WERI-Rb-1 (cell line): ENCODE results near the gene OR2F1.

ENCODE experiments used
- DNase-seq: peaks from one replicate; pipeline ENCODE4 v3.0.0-alpha.2; 2020
- H3K27ac ChIP-seq: fragments of 250-450 bp; sonication (Bioruptor Pico); 2 replicates; pipeline ENCODE4 v1.5.1; 2020; ENCODE audit warnings: mild to moderate bottlenecking, moderate library complexity
- H3K27me3 ChIP-seq: fragments of 250-450 bp; sonication (Bioruptor Pico); 2 replicates; pipeline ENCODE4 v1.5.1; 2021; ENCODE audit warnings: mild to moderate bottlenecking, low read depth, moderate library complexity; ENCODE audit not compliant: insufficient read depth, severe bottlenecking
- H3K36me3 ChIP-seq: fragments of 250-450 bp; sonication (Bioruptor Pico); 2 replicates; pipeline ENCODE4 v1.5.1; 2020; ENCODE audit warnings: mild to moderate bottlenecking, moderate library complexity
- H3K4me3 ChIP-seq: 2 replicates; pipeline ENCODE4 v1.5.1; 2011; ENCODE audit warnings: low read depth, mild to moderate bottlenecking, control low read depth, low read length
- H3K9me3 ChIP-seq: fragments of 250-450 bp; sonication (Bioruptor Pico); 2 replicates; pipeline ENCODE4 v1.5.1; 2021; ENCODE audit warnings: mild to moderate bottlenecking, moderate library complexity; ENCODE audit not compliant: severe bottlenecking
- TF ChIP-seq, protein P1 (sequence below): IDR thresholded peaks from 2 replicates; pipeline ENCODE4 v1.5.1; 2011; ENCODE audit warnings: low read depth, mild to moderate bottlenecking, control low read depth, inconsistent platforms, low read length

The OR2F1 gene

GRCh38 chr7:143947111-143947510 lies 7.5 kb upstream of the OR2F1 start:
- H3K36me3 ChIP-seq, result no peaks in the 10 kb centered on the region
- H3K9me3 ChIP-seq, result no peaks in the 10 kb centered on the region
- TF ChIP-seq, protein P1, sequence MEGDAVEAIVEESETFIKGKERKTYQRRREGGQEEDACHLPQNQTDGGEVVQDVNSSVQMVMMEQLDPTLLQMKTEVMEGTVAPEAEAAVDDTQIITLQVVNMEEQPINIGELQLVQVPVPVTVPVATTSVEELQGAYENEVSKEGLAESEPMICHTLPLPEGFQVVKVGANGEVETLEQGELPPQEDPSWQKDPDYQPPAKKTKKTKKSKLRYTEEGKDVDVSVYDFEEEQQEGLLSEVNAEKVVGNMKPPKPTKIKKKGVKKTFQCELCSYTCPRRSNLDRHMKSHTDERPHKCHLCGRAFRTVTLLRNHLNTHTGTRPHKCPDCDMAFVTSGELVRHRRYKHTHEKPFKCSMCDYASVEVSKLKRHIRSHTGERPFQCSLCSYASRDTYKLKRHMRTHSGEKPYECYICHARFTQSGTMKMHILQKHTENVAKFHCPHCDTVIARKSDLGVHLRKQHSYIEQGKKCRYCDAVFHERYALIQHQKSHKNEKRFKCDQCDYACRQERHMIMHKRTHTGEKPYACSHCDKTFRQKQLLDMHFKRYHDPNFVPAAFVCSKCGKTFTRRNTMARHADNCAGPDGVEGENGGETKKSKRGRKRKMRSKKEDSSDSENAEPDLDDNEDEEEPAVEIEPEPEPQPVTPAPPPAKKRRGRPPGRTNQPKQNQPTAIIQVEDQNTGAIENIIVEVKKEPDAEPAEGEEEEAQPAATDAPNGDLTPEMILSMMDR, result no peak
- DNase-seq, result no peak
- no peaks in the 10 kb centered on the region for H3K27me3 ChIP-seq
- no peak overlapping the region for H3K4me3 ChIP-seq
- H3K27ac ChIP-seq, result no peak overlapping the region

GRCh38 chr7:143948733-143949132 lies 5.9 kb upstream of the OR2F1 start:
- Histone ChIP-seq H3K27me3 (no peaks in the 10 kb centered on the region), H3K36me3 (no peaks in the 10 kb centered on the region), H3K9me3 (no peaks in the 10 kb centered on the region), H3K4me3 (no peak overlapping the region), H3K27ac (no peak overlapping the region)
- DNase-seq, result no peak
- TF ChIP-seq, protein P1, result no peak

DNA sequence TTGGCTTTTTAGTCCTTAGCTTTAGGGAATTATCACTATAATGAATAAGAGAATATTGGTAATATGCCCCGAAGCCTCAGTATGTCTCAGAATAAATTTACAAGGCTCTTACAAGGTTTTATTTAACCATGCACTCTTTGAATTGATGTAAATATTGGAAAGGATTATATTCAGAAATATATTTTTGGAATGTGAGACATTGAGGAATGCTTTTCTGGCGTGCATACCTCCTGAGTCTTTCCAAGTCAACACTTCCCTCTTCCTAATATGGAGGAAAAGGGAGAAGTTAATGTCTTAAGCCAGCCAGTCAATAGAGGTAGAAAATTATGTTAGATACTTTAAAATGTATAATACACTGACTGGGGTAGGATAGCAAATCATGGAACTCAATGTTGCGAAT lies 1.2 kb upstream of the OR2F1 start:
- Histone ChIP-seq H3K4me3 (no peak overlapping the region), H3K36me3 (no peaks in the 10 kb centered on the region), H3K27ac (no peak overlapping the region), H3K9me3 (no peaks in the 10 kb centered on the region), H3K27me3 (no peaks in the 10 kb centered on the region)
- TF ChIP-seq, protein P1, result no peak
- DNase-seq, result no peak

- H3K27ac ChIP-seq, result no peak overlapping the region
- no peak for DNase-seq
- TF ChIP-seq, protein P1, result no peak
- H3K4me3 ChIP-seq, result no peak overlapping the region
- no peaks in the 10 kb centered on the region for H3K36me3 ChIP-seq
- H3K9me3 ChIP-seq, result no peaks in the 10 kb centered on the region
- no peaks in the 10 kb centered on the region for H3K27me3 ChIP-seq
These were observed 509 bp upstream of the OR2F1 start for GRCh38 chr7:143954135-143954534.

GRCh38 chr7:143958781-143959180 lies 4.1 kb downstream of the OR2F1 start:
- Histone ChIP-seq H3K36me3 (no peaks in the 10 kb centered on the region), H3K9me3 (no peaks in the 10 kb centered on the region), H3K27ac (no peak overlapping the region), H3K27me3 (no peaks in the 10 kb centered on the region), H3K4me3 (no peak overlapping the region)
- TF ChIP-seq, protein P1, result no peak
- no peak for DNase-seq

DNA sequence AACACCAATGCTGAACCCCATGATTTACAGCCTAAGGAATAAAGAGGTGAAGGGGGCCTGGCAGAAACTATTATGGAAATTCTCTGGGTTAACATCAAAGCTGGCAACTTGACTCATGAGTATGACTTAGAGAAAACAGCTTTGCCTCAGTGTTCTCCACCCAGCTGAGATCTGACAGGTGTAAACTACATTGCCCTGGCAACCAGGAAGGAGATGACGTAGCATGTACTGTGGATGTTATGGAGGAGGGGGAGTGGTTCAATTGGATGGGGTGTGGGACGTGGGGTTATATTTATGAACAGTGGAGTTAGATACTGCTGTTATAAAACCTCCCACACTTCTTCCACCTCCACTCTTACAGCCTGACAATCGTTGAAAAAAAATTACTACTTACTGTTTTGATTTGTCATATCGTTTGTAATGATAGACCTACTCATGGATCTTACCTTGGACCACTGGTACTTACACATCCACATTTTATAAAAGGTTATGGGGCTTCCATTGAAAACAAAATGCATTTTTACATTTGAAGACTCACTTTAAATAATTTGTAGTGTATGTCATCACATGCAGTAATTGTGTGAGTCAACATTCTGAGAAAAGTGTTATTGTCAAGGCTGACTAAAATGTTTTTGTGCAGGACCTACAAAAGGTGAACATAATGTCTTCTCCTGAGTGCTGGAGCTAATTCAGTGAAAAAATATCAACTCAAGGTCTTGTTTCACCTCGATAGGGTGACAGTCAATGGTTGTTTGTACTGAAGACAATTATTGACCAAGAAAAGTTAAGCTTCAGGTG lies 6.4 kb downstream of the OR2F1 start:
- Histone ChIP-seq H3K27me3 (no peaks in the 10 kb centered on the region), H3K27ac (no peak overlapping the region), H3K4me3 (no peak overlapping the region), H3K9me3 (no peaks in the 10 kb centered on the region), H3K36me3 (no peaks in the 10 kb centered on the region)
- no peak for DNase-seq
- TF ChIP-seq, protein P1, result no peak
